GM12878 (cell line): ENCODE data around the gene PRDM2. TPM values are rescaled to one million over a fixed set of nuclear protein-coding genes. Genes with fewer than 3 reads are reported as not detected.

Source experiments
- ATAC-seq: fragments of 200-7000 bp; cut with Tn5 transposase; 3 replicates; pipeline ENCODE4 v1.9.1; 2020; ENCODE audit warnings: mild to moderate bottlenecking, moderate library complexity
- BruUV-seq: library from RNA; stranded (reverse); fragments of 400-500 nt; replicated peaks from 2 replicates; lab custom pipeline; 2021; lab: Mats Ljungman, UMichigan
- CTCF ChIA-PET: fragments of 300-600 bp; sonication (Branson Sonifier 250); formaldehyde crosslinking; extraction: SDS; loops from one replicate; lab custom pipeline; 2021; ENCODE audit warnings: inconsistent platforms; lab: Yijun Ruan, JAX
- POLR2A ChIA-PET: fragments of 350-600 bp; formaldehyde crosslinking; extraction: SDS; loops from one replicate; lab custom pipeline; 2021; ENCODE audit warnings: inconsistent platforms; lab: Charles Lee
- RAD21 ChIA-PET: fragments of 300-600 bp; sonication (Branson Sonifier 250); formaldehyde crosslinking; loops from one replicate; lab custom pipeline; 2023; ENCODE audit warnings: antibody characterized with exemption; ENCODE audit not compliant: unreplicated experiment; lab: Charles Lee
- SMC1A ChIA-PET: fragments of 300-600 bp; sonication (Branson Sonifier 250); formaldehyde crosslinking; loops from one replicate; lab custom pipeline; 2023; ENCODE audit not compliant: unreplicated experiment, uncharacterized antibody; lab: Charles Lee
- DNase-seq: peaks from one replicate; pipeline ENCODE4 v3.0.0-alpha.2; 2011; ENCODE audit warnings: low read depth, low spot score
- FAIRE-seq: peaks from 3 replicates; lab custom pipeline; 2011; peaks lifted over from hg19 to GRCh38; lab: Jason Lieb, UNC
- H2AFZ ChIP-seq: 2 replicates; pipeline ENCODE4 v1.6.0; 2011; ENCODE audit warnings: low read depth, low read length, control low read depth; ENCODE audit not compliant: control insufficient read depth
- H3K27ac ChIP-seq: 2 replicates; pipeline ENCODE4 v1.5.1; 2011; ENCODE audit warnings: control low read depth; ENCODE audit not compliant: control insufficient read depth, insufficient read depth
- H3K27me3 ChIP-seq, 2 experiments: replicated peaks in 1 of 2; 2 replicates each; pipeline versions ENCODE4 v1.6.0 to v1.6.1; 2011; ENCODE audit warnings: low read length in 1 of 2; ENCODE audit not compliant: control insufficient read depth in 2 of 2, insufficient read depth in 2 of 2
- H3K36me3 ChIP-seq, 2 experiments: 2 replicates each; pipeline ENCODE4 v1.5.1; 2011; ENCODE audit warnings: low read length in 1 of 2; ENCODE audit not compliant: control insufficient read depth in 2 of 2, insufficient read depth in 2 of 2
- H3K4me1 ChIP-seq: 2 replicates; pipeline ENCODE4 v1.6.1; 2011; ENCODE audit warnings: mild to moderate bottlenecking, low read length, moderate library complexity, mixed read lengths; ENCODE audit not compliant: control insufficient read depth, insufficient read depth
- H3K4me2 ChIP-seq: 2 replicates; pipeline ENCODE4 v1.6.0; 2011; ENCODE audit warnings: control low read depth; ENCODE audit not compliant: control insufficient read depth, insufficient read depth
- H3K4me3 ChIP-seq: fragments of 200-600 bp; sonication (generic); 2 replicates; pipeline ENCODE4 v1.5.1; 2016
- H3K79me2 ChIP-seq: 2 replicates; pipeline ENCODE4 v1.6.0; 2011; ENCODE audit warnings: low read length; ENCODE audit not compliant: control insufficient read depth, insufficient read depth
- H3K9ac ChIP-seq: 2 replicates; pipeline ENCODE4 v1.8.0; 2011; ENCODE audit warnings: low read length, control low read depth, mixed read lengths; ENCODE audit not compliant: control insufficient read depth, insufficient read depth
- H3K9me3 ChIP-seq: replicated peaks from 3 replicates; pipeline ENCODE4 v1.5.1; 2011; ENCODE audit warnings: mild to moderate bottlenecking, low read length; ENCODE audit not compliant: control insufficient read depth, insufficient read depth
- H4K20me1 ChIP-seq: 2 replicates; pipeline ENCODE4 v1.6.0; 2011; ENCODE audit not compliant: control insufficient read depth, insufficient read depth
- BRCA1 ChIP-seq: IDR thresholded peaks from 2 replicates; pipeline ENCODE4 v1.6.1; 2011; ENCODE audit warnings: low read depth, low read length, improper control_type of control experiment
- CHD1 ChIP-seq: IDR thresholded peaks from 2 replicates; pipeline ENCODE4 v1.6.1; 2012; ENCODE audit warnings: low read depth, low read length, improper control_type of control experiment
- ETV6 ChIP-seq, 2 experiments: fragments of 450-650 bp in 1 of 2; IDR thresholded peaks in 1 of 2; conservative IDR thresholded peaks in 1 of 2; 2 replicates each; pipeline ENCODE4 v1.6.1; 2014; ENCODE audit warnings: antibody characterized with exemption in 1 of 2, borderline replicate concordance in 1 of 2, low read depth in 1 of 2, mild to moderate bottlenecking in 1 of 2, moderate library complexity in 1 of 2
- MAX ChIP-seq: IDR thresholded peaks from 2 replicates; pipeline ENCODE4 v1.6.1; 2012; ENCODE audit warnings: low read depth, low read length, improper control_type of control experiment
- MTA3 ChIP-seq: IDR thresholded peaks from 2 replicates; pipeline ENCODE4 v1.6.1; 2012; ENCODE audit warnings: low read length, inconsistent platforms, borderline replicate concordance
- PKNOX1 ChIP-seq: fragments of 450-650 bp; IDR thresholded peaks from 2 replicates; pipeline ENCODE4 v1.6.1; 2016; ENCODE audit warnings: mild to moderate bottlenecking
- ZNF592 ChIP-seq: fragments of 450-650 bp; IDR thresholded peaks from 2 replicates; pipeline ENCODE4 v1.6.1; 2017; ENCODE audit warnings: mild to moderate bottlenecking, moderate library complexity
- ZZZ3 ChIP-seq: IDR thresholded peaks from 2 replicates; pipeline ENCODE4 v1.6.1; 2011; ENCODE audit warnings: low read depth; ENCODE audit not compliant: control insufficient read depth, insufficient read length
- WGBS: methylation state at CpG from one replicate; pipeline ENCODE4 v1.1.6; 2016; ENCODE audit warnings: low lambda C conversion rate; ENCODE audit not compliant: insufficient replicate concordance, insufficient coverage; ENCODE audit errors: missing lambda C conversion rate; 5-methylcytosine and 5-hydroxymethylcytosine counted together
- in situ Hi-C: fragments of 300-500 bp; cut with MboI; formaldehyde crosslinking; loops from 9 replicates; pipeline ENCODE4 v1.14.3; 2018; ENCODE audit warnings: mixed read lengths
- intact Hi-C: fragments of 100-400 bp; cut with micrococcal nuclease; formaldehyde crosslinking; loops from one replicate; pipeline ENCODE4 v1.14.2; 2022; ENCODE audit not compliant: unreplicated experiment
- polyA plus RNA-seq, 11 experiments: library from polyadenylated mRNA; depleted of rRNA in 4 of 11; unstranded in 6 of 11; stranded (reverse) in 5 of 11; fragments of >200 nt; fragmentation: Nextera tagmentation in 4 of 11; fragmentation: Illumina TruSeq in 1 of 11; extraction: Ambion mirVana in 4 of 11; extraction: Trizol in 1 of 11; gene quantifications; 1 replicate in 1 of 11; 2 replicates in 10 of 11; pipeline versions ENCODE4 v1.2.1 to v1.2.3, GENCODE V29; 2011 to 2016; ENCODE audit warnings: inconsistent platforms in 2 of 11, missing spikeins in 2 of 11, low read depth in 1 of 11
- total RNA-seq, 4 experiments: library from RNA; depleted of rRNA in 3 of 4; stranded (reverse); fragments of >200 nt in 3 of 4; fragmentation: Illumina TruSeq in 1 of 4; extraction: Trizol in 1 of 4; gene quantifications; 2 replicates each; pipeline versions ENCODE4 v1.2.1 to v1.2.3, GENCODE V29; 2013 to 2021

PRDM2 gene
- total and polyA plus RNA-seq, 10 of the 15 experiments (the other 5 are each of a cell fraction or from before 2014, with no cell fraction given) = 8.4 to 45.1 (median 23.5) TPM

- POLR2A ChIA-PET = no interaction called here
- no peaks in the 10 kb centered on the region for H3K27me3 ChIP-seq
- RAD21 ChIA-PET = no interaction called here
- DNase-seq (no peak), ATAC-seq (no peak), FAIRE-seq (no peak)
- 33% methylated on average over 3 of the region's 3 CpGs for WGBS
- H3K27ac ChIP-seq = no peak overlapping the region
- in situ Hi-C loops (no loop called here), intact Hi-C loops (no loop called here)
- no TSS peak for BruUV-seq
- H3K4me2 ChIP-seq = no peak overlapping the region
- H3K4me1 ChIP-seq = no peaks in the 10 kb centered on the region
- H3K36me3 ChIP-seq = no peaks in the 10 kb centered on the region
- H3K4me3 ChIP-seq = no peak overlapping the region
- H2AFZ ChIP-seq = no peak overlapping the region
- no peaks in the 10 kb centered on the region for H4K20me1 ChIP-seq
- no peak for TF ChIP-seq ZNF592
- TF ChIP-seq MAX = no peak
- TF ChIP-seq MTA3 = no peak
- TF ChIP-seq ZZZ3 = no peak
- TF ChIP-seq CHD1 = no peak
- no peak for TF ChIP-seq BRCA1
- TF ChIP-seq ETV6 (conservative IDR thresholded peaks at IDR 0.05 in 1 of 2, IDR thresholded peaks at IDR 0.05 in 1 of 2; ENCODE audit: borderline replicate concordance in 1 of 2, low read depth in 1 of 2) = no peak
- no peak for TF ChIP-seq PKNOX1
- H3K79me2 ChIP-seq = no peaks in the 10 kb centered on the region
- H3K9ac ChIP-seq = no peak overlapping the region
- SMC1A ChIA-PET = no interaction called here
- CTCF ChIA-PET = no interaction called here
- H3K9me3 ChIP-seq = no peaks in the 10 kb centered on the region; the same call in 2 of the 3 replicates
Measured at GRCh38 chr1:13871886-13872285, 171.9 kb downstream of the PRDM2 start.
